ENCODE measurements around the gene GPC6.

GPC6 gene

GRCh38 chr13:93708308-93709075 is 481.9 kb downstream of the GPC6 start:
- no peak for DNase-seq

- no peak for DNase-seq
Observed at GRCh38 chr13:93709506-93710244, 483.1 kb downstream of the GPC6 start.

GRCh38 chr13:93714171-93714570 is 487.6 kb downstream of the GPC6 start:
- DNase-seq, result no peak

DNA sequence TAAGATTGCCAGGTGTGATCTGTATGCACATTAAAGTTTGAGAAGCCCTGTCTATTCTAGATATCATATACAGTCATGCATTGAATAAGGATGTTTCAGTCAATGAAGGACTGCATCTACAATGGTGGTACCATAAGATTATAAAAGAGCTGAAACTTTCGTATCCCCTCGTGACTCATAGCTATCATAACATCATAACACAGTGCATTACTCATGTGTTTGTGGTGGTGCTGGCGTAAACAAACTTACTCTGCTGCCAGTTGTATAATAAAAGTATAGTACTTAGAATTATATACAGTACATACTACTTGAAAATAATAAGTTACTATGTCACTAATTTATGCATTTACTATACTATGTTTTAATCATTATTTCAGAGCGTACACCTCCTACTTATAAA is 489.3 kb downstream of the GPC6 start:
- no peak for DNase-seq

DNA sequence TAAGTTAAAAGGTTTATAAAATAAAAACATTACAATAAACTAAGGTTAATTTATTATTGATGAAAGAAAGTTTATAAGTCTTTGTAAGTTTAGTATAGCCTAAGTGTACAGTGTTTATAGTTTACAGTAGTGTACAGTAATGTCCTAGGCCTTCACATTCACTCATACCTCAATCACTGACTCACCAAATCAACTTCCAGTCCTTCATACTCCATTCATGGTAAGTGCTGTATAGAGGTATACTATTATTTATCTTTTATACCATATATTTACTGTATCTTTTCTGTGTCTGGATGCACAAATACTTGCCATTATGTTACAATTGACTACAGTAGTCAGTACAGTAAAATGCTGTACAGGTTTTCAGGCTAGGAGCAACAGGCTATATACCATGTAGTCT is 490.0 kb downstream of the GPC6 start:
- DNase-seq, result no peak

DNA sequence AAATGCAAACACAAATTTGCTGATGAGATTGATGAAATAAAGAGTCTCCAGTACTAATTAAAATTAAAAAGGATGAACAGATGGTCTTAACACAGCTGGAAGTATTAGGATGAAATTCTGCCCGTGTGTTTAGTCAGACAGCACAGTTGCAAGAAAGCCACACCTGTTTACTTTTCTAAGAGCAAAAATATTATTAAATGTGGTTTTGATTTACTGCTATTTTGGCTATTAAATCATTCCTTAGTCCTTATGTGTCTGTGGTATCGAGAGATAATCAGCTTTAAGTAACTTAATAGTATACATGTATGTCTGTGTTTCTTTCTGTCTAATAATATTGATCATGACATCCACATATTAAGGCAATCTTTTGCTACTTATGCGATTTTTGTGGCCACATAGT is 494.9 kb downstream of the GPC6 start:
- DNase-seq, result no peak

DNA sequence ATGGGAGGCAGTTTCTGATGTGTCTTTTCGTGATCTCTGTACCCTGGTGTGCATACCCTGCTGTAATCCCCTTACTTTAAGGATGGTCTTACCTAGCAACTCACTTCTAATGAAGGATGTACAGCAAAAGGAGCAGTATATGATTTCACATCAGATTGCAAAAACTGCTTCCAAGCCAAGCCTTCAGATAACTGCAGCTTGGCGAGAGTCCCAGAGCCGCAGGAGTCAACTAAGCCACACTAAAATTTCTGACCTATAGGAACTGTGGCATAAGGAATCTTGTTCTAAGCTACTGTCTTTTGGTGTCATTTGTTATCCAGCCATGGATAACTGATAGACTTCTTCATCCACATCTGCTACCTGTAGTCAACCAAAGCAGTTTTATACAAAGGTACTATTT is 496.7 kb downstream of the GPC6 start:
- DNase-seq, result no peak

DNA sequence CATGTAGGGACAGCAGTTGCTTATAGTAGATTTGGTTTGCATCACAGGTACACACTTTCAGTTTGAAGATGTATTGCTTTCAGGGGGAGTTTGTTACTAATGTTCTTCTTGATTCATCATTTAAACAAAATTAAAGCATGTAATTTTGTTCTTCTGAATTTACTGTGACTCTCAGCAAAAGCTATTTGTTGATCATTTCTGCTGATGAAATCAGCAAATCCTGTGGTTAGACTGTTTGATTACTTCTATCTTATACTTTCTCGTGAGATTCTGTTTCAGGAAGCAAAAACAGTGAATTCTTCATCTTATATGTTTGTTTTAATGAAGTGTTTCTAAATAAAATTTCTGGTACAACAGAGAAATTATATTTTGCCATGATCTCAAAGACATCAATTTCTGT is 497.6 kb downstream of the GPC6 start:
- DNase-seq, result no peak

DNA sequence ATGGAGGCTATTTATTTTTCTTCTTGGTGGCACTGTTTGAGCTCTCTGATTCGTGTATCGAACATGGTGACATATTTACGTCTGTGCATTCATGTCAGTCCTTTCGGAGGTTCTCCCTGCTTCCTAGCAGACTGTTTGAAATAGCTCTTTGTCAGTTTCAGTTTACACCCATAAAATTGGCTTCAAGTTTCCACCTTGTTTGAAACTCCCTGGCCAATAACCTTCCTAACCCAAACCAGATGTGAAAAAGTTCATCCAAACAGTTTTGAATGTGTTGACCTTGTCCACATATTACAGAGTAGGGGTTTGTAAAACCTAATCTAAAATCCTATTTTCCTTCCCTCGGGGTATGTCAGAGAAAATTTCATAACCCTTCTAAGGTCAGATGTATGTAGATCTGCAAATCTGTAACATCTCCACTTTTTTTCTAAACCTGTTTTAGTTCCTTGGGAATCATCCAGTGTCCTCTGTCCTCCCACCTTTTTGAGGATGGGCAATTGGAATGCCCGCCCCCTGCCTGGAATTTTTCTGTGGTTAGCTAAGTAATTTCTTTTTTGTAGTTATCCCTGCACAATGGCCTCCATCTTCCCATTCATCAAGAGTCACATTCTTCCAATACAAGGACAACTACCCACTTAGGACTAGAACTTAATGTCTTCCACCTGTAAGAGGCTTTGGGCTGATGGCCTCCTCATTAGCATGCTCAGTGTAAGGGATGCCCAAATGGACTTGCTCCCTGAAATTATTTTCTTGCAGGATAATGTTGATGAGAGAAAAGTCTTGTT is 499.8 kb downstream of the GPC6 start:
- DNase-seq, result no peak

GRCh38 chr13:93727211-93728141 is 500.9 kb downstream of the GPC6 start:
- DNase-seq, result no peak

DNA sequence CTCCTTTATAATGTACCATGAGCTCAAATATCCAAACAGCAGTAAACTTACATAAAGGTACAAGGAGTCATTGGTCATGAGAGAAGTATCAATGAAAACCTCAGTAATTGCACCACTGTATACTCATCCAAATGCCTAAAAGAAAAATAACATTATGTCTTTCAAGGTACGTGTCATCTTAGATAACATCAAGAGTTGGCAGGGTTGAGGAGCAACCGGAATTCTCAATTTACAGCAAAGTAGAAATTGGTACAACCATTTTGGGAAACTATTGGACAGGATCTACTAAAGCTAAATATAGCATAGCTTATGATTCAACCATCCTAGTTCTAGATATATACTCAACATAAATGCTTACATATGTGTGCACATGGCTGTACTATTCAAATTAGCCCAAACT is 502.8 kb downstream of the GPC6 start:
- no peak for DNase-seq

- no peak for DNase-seq
Observed at GRCh38 chr13:93730780-93731179, 504.2 kb downstream of the GPC6 start.

GRCh38 chr13:93732186-93732585 is 505.6 kb downstream of the GPC6 start:
- no peak for DNase-seq

DNA sequence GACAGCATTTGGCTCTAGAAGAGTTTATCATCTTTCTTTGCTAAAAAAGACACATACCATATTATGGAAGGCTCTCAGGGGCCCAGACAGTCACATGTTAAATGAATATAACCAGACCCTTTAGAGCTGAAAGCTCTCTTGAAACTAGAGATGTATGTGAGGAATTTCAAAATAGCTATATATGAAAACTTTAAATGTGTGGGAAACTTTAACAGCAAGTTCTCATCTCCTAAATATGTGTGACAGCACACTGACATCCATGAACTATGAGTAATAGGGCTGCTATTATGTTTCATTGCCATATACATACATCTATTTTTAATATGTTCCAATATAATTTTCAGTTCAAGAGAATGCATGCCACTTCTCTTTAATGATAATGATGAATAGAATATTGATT is 509.5 kb downstream of the GPC6 start:
- no peak for DNase-seq

DNA sequence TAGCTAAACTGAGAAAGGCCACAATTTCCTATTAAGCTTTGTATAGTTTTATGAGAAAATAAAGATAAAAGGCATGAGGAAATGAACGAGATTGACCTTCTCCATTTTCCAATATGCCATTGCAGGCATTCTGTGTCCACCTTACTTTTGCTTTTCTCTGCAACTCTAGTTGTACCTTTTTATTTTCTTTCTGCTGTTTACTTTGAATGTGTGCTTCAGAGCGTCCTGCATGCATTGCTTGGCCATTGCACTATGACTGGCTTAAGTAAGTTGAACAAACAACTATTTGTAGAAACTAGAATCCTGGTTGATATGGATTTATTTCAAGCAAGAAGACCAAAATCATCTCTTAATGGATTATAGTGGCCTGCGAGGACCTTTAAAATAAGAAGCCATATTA is 510.3 kb downstream of the GPC6 start:
- DNase-seq, result no peak

GRCh38 chr13:93740334-93740733 is 513.7 kb downstream of the GPC6 start:
- DNase-seq, result no peak

- no peak for DNase-seq
Observed at GRCh38 chr13:93744033-93744432, 517.4 kb downstream of the GPC6 start.

DNA sequence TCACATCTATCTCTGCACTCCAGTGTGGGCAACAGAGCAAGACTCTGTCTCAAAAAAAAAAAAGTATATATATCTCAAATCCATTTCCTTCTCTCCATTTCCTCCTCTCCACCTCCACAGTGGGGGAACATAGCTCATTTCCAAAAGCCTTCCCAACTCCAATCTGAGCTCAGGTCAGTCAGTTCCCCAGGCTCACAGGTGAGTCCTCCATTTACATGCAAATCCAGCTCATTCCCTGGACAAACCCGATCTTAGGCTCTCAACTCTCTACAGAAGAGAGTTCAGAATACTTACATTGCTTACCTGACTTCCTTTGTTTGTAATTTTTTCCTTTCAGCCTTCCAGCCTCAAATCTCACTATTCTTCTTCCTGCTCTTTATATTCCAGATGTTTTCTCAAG is 518.3 kb downstream of the GPC6 start:
- DNase-seq, result no peak

GRCh38 chr13:93745884-93746283 is 519.3 kb downstream of the GPC6 start:
- no peak for DNase-seq

GRCh38 chr13:93746589-93746988 is 520.0 kb downstream of the GPC6 start:
- DNase-seq, result no peak

GRCh38 chr13:93750676-93751075 is 524.1 kb downstream of the GPC6 start:
- no peak for DNase-seq

DNA sequence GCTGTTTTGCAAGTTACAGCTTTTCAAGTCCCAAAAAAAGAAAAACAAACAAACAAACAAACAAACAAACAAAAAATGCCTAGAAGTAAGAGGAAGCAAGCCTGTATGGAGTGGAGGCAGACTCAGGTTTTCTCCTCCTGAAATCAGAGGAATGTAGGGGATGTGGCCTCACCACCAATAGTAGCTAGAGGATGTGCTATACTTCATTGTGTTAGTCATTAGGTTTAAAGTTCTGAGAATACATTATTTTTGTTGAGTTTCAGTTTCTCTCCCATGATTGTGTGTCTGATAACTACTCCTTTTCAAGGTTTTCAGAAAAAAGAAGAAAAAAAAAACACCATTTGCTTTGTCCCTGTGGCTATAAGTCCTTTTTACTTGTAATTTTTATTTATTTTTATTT is 524.5 kb downstream of the GPC6 start:
- DNase-seq, result no peak

DNA sequence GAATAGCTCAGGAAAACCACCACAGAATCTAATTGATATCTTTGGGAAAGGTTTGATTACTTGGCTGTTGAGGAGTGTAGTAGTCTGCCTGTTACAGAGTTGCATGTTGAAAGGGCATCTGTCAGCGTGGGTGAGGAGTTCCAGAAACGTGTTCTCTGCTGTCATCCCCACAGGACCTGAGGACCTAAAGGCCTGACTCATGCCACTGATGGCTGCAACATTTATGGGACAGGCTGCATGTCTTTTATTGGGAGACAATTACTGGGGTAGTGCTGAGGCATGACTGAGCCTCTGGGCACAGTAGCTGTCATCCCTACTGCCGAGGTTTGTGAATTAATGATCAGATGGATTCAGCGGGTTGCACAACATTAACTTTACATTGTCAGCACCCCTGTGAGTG is 525.9 kb downstream of the GPC6 start:
- DNase-seq, result no peak
